ES-I3 (cell line): ENCODE results near the gene F3.
A peak's percentile ranks its signal among the peaks of the same experiment; 100 is the strongest.

Source experiments
- H3K36me3 ChIP-seq: 2 replicates; pipeline ENCODE4 v1.6.1; 2013; ENCODE audit warnings: mild to moderate bottlenecking, low read length, control low read depth, moderate library complexity; ENCODE audit not compliant: insufficient read depth
- H3K4me1 ChIP-seq: 2 replicates; pipeline ENCODE4 v1.6.1; 2013; ENCODE audit warnings: mild to moderate bottlenecking, control low read depth, low read length; ENCODE audit not compliant: insufficient read depth
- H3K9ac ChIP-seq: 2 replicates; pipeline ENCODE4 v1.6.1; 2013; ENCODE audit warnings: low read depth, mild to moderate bottlenecking, low read length, moderate library complexity
- H3K9me3 ChIP-seq: 2 replicates; pipeline ENCODE4 v1.6.1; 2013; ENCODE audit warnings: mild to moderate bottlenecking, low read length, moderate library complexity; ENCODE audit not compliant: control insufficient read depth, insufficient read depth

F3 gene

GRCh38 chr1:94543001-94543400 is 1.4 kb upstream of the F3 start:
- H3K4me1 ChIP-seq = peaks cover 9% of the 10 kb centered on the region
- no peaks in the 10 kb centered on the region for H3K9me3 ChIP-seq
- H3K9ac ChIP-seq = peak overlapping the region; percentile 94
- H3K36me3 ChIP-seq = no peaks in the 10 kb centered on the region

- Histone ChIP-seq H3K4me1 (peaks cover 9% of the 10 kb centered on the region), H3K9me3 (no peaks in the 10 kb centered on the region), H3K9ac (peak overlapping the region; percentile 94), H3K36me3 (no peaks in the 10 kb centered on the region)
Observed at GRCh38 chr1:94542088-94542870, 720 bp upstream of the F3 start.

- Histone ChIP-seq H3K9ac (peak overlapping the region; percentile 85), H3K9me3 (no peaks in the 10 kb centered on the region), H3K36me3 (peaks cover 9% of the 10 kb centered on the region), H3K4me1 (peaks cover 9% of the 10 kb centered on the region)
Observed at GRCh38 chr1:94540440-94541245, 916 bp downstream of the F3 start.

- Histone ChIP-seq H3K36me3 (peaks cover 16% of the 10 kb centered on the region), H3K9ac (peak overlapping the region; percentile 85; the same call in 1 of the 2 replicates), H3K9me3 (no peaks in the 10 kb centered on the region), H3K4me1 (peaks cover 9% of the 10 kb centered on the region)
Observed at GRCh38 chr1:94539496-94539895, 2.1 kb downstream of the F3 start.

GRCh38 chr1:94538243-94538827 is 3.2 kb downstream of the F3 start:
- Histone ChIP-seq H3K4me1 (peaks cover 2% of the 10 kb centered on the region), H3K9me3 (no peaks in the 10 kb centered on the region), H3K36me3 (peaks cover 16% of the 10 kb centered on the region), H3K9ac (no peak overlapping the region)

GRCh38 chr1:94537254-94537653 is 4.3 kb downstream of the F3 start:
- no peak overlapping the region for H3K9ac ChIP-seq
- H3K9me3 ChIP-seq = no peaks in the 10 kb centered on the region
- peaks cover 25% of the 10 kb centered on the region for H3K36me3 ChIP-seq
- H3K4me1 ChIP-seq = no peaks in the 10 kb centered on the region; the same call in 1 of the 2 replicates

- H3K4me1 ChIP-seq = no peaks in the 10 kb centered on the region; the same call in 1 of the 2 replicates
- peaks cover 31% of the 10 kb centered on the region for H3K36me3 ChIP-seq
- H3K9ac ChIP-seq = no peak overlapping the region
- H3K9me3 ChIP-seq = no peaks in the 10 kb centered on the region
Observed at GRCh38 chr1:94535879-94536278, 5.7 kb downstream of the F3 start.

GRCh38 chr1:94535095-94535494 is 6.5 kb downstream of the F3 start:
- Histone ChIP-seq H3K9me3 (no peaks in the 10 kb centered on the region), H3K36me3 (peaks cover 36% of the 10 kb centered on the region), H3K9ac (no peak overlapping the region), H3K4me1 (no peaks in the 10 kb centered on the region; the same call in 1 of the 2 replicates)

- H3K9me3 ChIP-seq = no peaks in the 10 kb centered on the region
- H3K9ac ChIP-seq = no peak overlapping the region
- peaks cover 38% of the 10 kb centered on the region for H3K36me3 ChIP-seq
- H3K4me1 ChIP-seq = peaks cover 6% of the 10 kb centered on the region
Observed at GRCh38 chr1:94532077-94532476, 9.5 kb downstream of the F3 start.

- Histone ChIP-seq H3K9me3 (no peaks in the 10 kb centered on the region), H3K4me1 (peaks cover 6% of the 10 kb centered on the region), H3K9ac (no peak overlapping the region), H3K36me3 (peaks cover 38% of the 10 kb centered on the region)
Observed at GRCh38 chr1:94531664-94532063, 9.9 kb downstream of the F3 start.

GRCh38 chr1:94530373-94530878 is 11.1 kb downstream of the F3 start:
- Histone ChIP-seq H3K4me1 (peaks cover 6% of the 10 kb centered on the region), H3K9ac (no peak overlapping the region), H3K36me3 (peaks cover 27% of the 10 kb centered on the region), H3K9me3 (no peaks in the 10 kb centered on the region)

GRCh38 chr1:94529416-94529815 is 12.1 kb downstream of the F3 start:
- H3K9me3 ChIP-seq = no peaks in the 10 kb centered on the region
- peaks cover 6% of the 10 kb centered on the region for H3K4me1 ChIP-seq
- no peak overlapping the region for H3K9ac ChIP-seq
- peaks cover 21% of the 10 kb centered on the region for H3K36me3 ChIP-seq

GRCh38 chr1:94528826-94529225 is 12.7 kb downstream of the F3 start:
- Histone ChIP-seq H3K4me1 (peaks cover 6% of the 10 kb centered on the region), H3K9ac (no peak overlapping the region), H3K9me3 (no peaks in the 10 kb centered on the region), H3K36me3 (peaks cover 21% of the 10 kb centered on the region)

GRCh38 chr1:94528299-94528698 is 13.3 kb downstream of the F3 start:
- H3K9ac ChIP-seq = no peak overlapping the region
- H3K4me1 ChIP-seq = peaks cover 6% of the 10 kb centered on the region
- peaks cover 21% of the 10 kb centered on the region for H3K36me3 ChIP-seq
- H3K9me3 ChIP-seq = no peaks in the 10 kb centered on the region
